Natural killer cell (primary cell): ENCODE results near the gene TMOD2. TPM values are rescaled to one million over a fixed set of nuclear protein-coding genes. Genes with fewer than 3 reads are reported as not detected.

Experiments used
- ATAC-seq, 3 donors: fragments of 150-1000 bp in 2 of 3; fragments of 200-7000 bp in 1 of 3; cut with Tn5 transposase; 1 replicate in 1 of 3; 2 replicates in 2 of 3; pipeline ENCODE4 v1.10.0; 2021; ENCODE audit warnings: mild to moderate bottlenecking in 2 of 3, moderate library complexity in 2 of 3
- DNase-seq, 2 donors: peaks; one replicate each; pipeline versions ENCODE4 v3.0.0 to v3.0.0-alpha.2; 2013 to 2021; ENCODE audit warnings: mixed read lengths in 1 of 2
- H3K27ac ChIP-seq: one replicate; pipeline ENCODE4 v1.5.1; 2013; ENCODE audit warnings: mild to moderate bottlenecking, low read length
- H3K27me3 ChIP-seq: one replicate; pipeline ENCODE4 v1.6.1; 2013; ENCODE audit warnings: low read length; ENCODE audit not compliant: control insufficient read depth, insufficient read depth
- H3K36me3 ChIP-seq: one replicate; pipeline ENCODE4 v1.6.1; 2013; ENCODE audit warnings: low read length; ENCODE audit not compliant: control insufficient read depth, insufficient read depth
- H3K4me1 ChIP-seq: one replicate; pipeline ENCODE4 v1.6.1; 2013; ENCODE audit warnings: low read length; ENCODE audit not compliant: control insufficient read depth, insufficient read depth
- H3K4me3 ChIP-seq: one replicate; pipeline ENCODE4 v1.5.1; 2013; ENCODE audit warnings: low read length
- H3K9me3 ChIP-seq: one replicate; pipeline ENCODE4 v1.6.1; 2013; ENCODE audit warnings: low read length; ENCODE audit not compliant: control insufficient read depth, insufficient read depth
- H3K27ac Mint-ChIP-seq, 2 donors: one replicate each; pipeline ENCODE4 v1.8.0; 2022; ENCODE audit warnings: mild to moderate bottlenecking in 2 of 2, mixed read lengths in 2 of 2, moderate library complexity in 1 of 2
- H3K27me3 Mint-ChIP-seq, 2 donors: one replicate each; pipeline ENCODE4 v1.8.0; 2022; ENCODE audit warnings: low read depth in 2 of 2, mixed read lengths in 2 of 2
- H3K36me3 Mint-ChIP-seq: one replicate; pipeline ENCODE4 v1.8.0; 2022; ENCODE audit warnings: mixed read lengths
- H3K4me1 Mint-ChIP-seq, 2 donors: one replicate each; pipeline ENCODE4 v1.8.0; 2022; ENCODE audit warnings: mixed read lengths in 2 of 2
- H3K4me3 Mint-ChIP-seq: one replicate; pipeline ENCODE4 v1.8.0; 2022; ENCODE audit warnings: mild to moderate bottlenecking, moderate library complexity, mixed read lengths
- H3K9me3 Mint-ChIP-seq, 2 donors: one replicate each; pipeline ENCODE4 v1.8.0; 2022; ENCODE audit warnings: mixed read lengths in 2 of 2
- WGBS: methylation state at CpG from one replicate; pipeline ENCODE4 v1.1.7; 2013; ENCODE audit warnings: missing lambda C conversion rate; ENCODE audit not compliant: insufficient coverage; 5-methylcytosine and 5-hydroxymethylcytosine counted together
- intact Hi-C: fragments of 100-400 bp; cut with micrococcal nuclease; formaldehyde crosslinking; loops from one replicate; pipeline ENCODE4 v1.14.2; 2022
- total RNA-seq, 4 donors: library from RNA; stranded (reverse); fragments of 120-200 nt in 1 of 4; gene quantifications; one replicate each; pipeline versions ENCODE4 v1.2.3 to v1.2.4, GENCODE V29; 2013 to 2022
- TF ChIP-seq, protein P1 (sequence below): fragments of 200-600 bp; IDR thresholded peaks from one replicate; pipeline ENCODE4 v1.8.0; 2022; ENCODE audit warnings: antibody characterized with exemption

TMOD2 gene
- total RNA-seq, 3 donors from 2014 or later (not counting 1 experiment from before 2014, with no cell fraction given) = 1.6 to 4.7 (median 1.6) TPM

DNA sequence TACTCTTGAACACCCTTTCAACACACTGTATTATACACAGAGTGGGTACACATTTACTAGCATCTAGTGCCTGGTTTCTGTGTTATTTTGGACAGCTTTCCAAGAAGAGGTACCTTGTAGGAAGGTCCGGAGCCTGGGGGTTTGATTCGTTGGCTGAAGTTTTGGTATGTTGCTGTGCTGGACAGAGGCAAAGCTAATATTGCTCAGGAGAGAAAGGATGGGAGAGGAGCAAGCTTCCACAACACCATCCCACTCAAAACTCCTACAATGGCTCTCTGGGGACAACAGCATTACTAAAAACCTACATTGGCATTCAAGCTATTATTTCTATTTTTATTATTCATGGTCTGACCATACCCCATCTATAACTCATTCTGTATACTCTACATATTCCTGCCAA is 12.8 kb upstream of the TMOD2 start:
- H3K27me3 Mint-ChIP-seq = peaks cover 4 to 12% of the 10 kb centered on the region in 2 donors
- Histone ChIP-seq H3K27me3 (no peaks in the 10 kb centered on the region), H3K36me3 (peaks cover 2% of the 10 kb centered on the region), H3K4me1 (peaks cover 41% of the 10 kb centered on the region), H3K4me3 (no peak overlapping the region), H3K27ac (peak overlapping the region; percentile 81), H3K9me3 (no peaks in the 10 kb centered on the region)
- DNase-seq (no peak), ATAC-seq (no peak)
- intact Hi-C loops = loop anchor here (5.0 to 10.0 kb wide), 2 partner anchors 86 to 234 kb away; partner anchors contain the start of genes LEO1 and TMOD3
- TF ChIP-seq, protein P1, sequence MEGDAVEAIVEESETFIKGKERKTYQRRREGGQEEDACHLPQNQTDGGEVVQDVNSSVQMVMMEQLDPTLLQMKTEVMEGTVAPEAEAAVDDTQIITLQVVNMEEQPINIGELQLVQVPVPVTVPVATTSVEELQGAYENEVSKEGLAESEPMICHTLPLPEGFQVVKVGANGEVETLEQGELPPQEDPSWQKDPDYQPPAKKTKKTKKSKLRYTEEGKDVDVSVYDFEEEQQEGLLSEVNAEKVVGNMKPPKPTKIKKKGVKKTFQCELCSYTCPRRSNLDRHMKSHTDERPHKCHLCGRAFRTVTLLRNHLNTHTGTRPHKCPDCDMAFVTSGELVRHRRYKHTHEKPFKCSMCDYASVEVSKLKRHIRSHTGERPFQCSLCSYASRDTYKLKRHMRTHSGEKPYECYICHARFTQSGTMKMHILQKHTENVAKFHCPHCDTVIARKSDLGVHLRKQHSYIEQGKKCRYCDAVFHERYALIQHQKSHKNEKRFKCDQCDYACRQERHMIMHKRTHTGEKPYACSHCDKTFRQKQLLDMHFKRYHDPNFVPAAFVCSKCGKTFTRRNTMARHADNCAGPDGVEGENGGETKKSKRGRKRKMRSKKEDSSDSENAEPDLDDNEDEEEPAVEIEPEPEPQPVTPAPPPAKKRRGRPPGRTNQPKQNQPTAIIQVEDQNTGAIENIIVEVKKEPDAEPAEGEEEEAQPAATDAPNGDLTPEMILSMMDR = no peak
- H3K4me3 Mint-ChIP-seq = peak overlapping the region; percentile 84
- no peaks in the 10 kb centered on the region for H3K36me3 Mint-ChIP-seq
- H3K27ac Mint-ChIP-seq = peak overlapping the region; percentile 84 to 97
- 75% methylated on average over 2 of the region's 2 CpGs for WGBS
- H3K9me3 Mint-ChIP-seq = no peaks in the 10 kb centered on the region
- H3K4me1 Mint-ChIP-seq = peaks cover 35 to 37% of the 10 kb centered on the region in 2 donors

DNA sequence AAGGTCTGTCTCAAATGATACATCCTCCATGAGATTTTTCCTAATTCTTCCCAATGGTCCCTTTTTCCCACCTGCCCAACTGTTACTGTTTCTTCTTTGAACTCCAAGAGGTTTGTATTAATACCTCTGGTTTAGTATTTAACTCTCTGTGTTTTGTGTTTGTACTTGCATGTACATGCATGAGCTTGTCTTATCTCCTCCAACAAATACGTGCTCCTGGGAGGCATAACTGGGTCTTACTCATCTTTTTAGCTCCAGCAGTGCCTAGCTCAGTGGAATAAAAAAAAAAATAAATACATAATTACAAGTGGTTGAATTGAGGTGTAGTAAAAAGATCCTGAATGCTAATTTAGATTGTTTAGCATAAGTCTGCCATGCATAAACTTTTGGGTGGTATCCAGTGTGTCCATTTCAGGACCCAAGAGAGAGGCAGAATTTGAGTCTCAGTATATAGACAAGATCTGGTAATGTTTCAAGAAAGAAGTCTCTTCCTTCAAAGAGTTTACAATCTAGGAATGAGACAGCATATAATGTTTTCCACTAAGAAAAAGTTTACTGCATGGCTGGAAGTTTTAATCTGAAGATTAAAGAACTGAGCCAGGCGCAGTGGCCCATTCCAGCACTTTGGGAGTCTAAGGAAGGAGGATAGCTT is 12.2 kb upstream of the TMOD2 start:
- no peaks in the 10 kb centered on the region for H3K27me3 ChIP-seq
- H3K27ac Mint-ChIP-seq = peak overlapping the region; percentile 84 to 97
- no peak overlapping the region for H3K4me3 ChIP-seq
- peak overlapping the region; percentile 81 for H3K27ac ChIP-seq
- DNase-seq = no peak
- H3K36me3 ChIP-seq = peaks cover 2% of the 10 kb centered on the region
- peaks cover 10 to 19% of the 10 kb centered on the region in 2 donors for H3K27me3 Mint-ChIP-seq
- 100% methylated on average over 1 of the region's 2 CpGs for WGBS
- peaks cover 36% of the 10 kb centered on the region for H3K4me1 ChIP-seq
- peaks cover 33 to 35% of the 10 kb centered on the region in 2 donors for H3K4me1 Mint-ChIP-seq
- intact Hi-C loops = loop anchor here (5.0 to 10.0 kb wide), 2 partner anchors 86 to 233 kb away; partner anchors contain the start of genes LEO1 and TMOD3
- TF ChIP-seq, protein P1 = no peak
- no peaks in the 10 kb centered on the region for H3K9me3 ChIP-seq
- H3K4me3 Mint-ChIP-seq = peak overlapping the region; percentile 84
- ATAC-seq = no peak
- no peaks in the 10 kb centered on the region for H3K36me3 Mint-ChIP-seq
- no peaks in the 10 kb centered on the region for H3K9me3 Mint-ChIP-seq

DNA sequence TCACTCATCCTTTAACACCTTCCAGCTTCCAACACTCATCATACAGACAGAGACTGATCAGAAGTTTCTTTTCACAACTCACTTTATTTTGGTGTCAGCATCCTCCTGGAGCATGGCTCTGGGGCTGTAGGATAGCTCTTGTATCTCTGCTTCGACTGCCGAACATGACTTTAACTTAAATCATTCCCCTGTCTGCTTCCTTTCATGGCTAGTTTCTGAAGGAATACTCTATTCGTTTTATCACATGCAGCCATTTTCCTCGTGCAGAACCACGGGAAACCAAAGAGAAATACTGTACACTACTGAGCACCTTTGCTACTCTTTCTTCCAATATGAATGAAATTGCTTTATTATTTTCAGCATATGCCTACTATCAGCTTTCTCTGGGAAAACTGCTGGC is 2.1 kb upstream of the TMOD2 start:
- intact Hi-C loops = no loop called here
- no peaks in the 10 kb centered on the region for H3K9me3 Mint-ChIP-seq

More for the DNA sequence above, 2.1 kb upstream of the TMOD2 start:
- H3K27me3 Mint-ChIP-seq = peaks cover 56 to 76% of the 10 kb centered on the region in 2 donors
- WGBS = 97% methylated on average over 5 of the region's 5 CpGs
- H3K4me1 Mint-ChIP-seq = peaks cover 6 to 10% of the 10 kb centered on the region in 2 donors
- Histone ChIP-seq H3K27me3 (peaks cover 11% of the 10 kb centered on the region), H3K4me1 (peaks cover 12% of the 10 kb centered on the region), H3K9me3 (no peaks in the 10 kb centered on the region), H3K36me3 (no peaks in the 10 kb centered on the region), H3K27ac (no peak overlapping the region), H3K4me3 (no peak overlapping the region)
- H3K4me3 Mint-ChIP-seq = no peak overlapping the region
- ATAC-seq = no peak
- TF ChIP-seq, protein P1 = no peak
- DNase-seq = no peak
- H3K27ac Mint-ChIP-seq = no peak overlapping the region
- H3K36me3 Mint-ChIP-seq = no peaks in the 10 kb centered on the region
